22Rv1 (cell line): ENCODE results near the gene FAAP100.

Experiments used
- CTCF ChIP-seq: fragments of 450-650 bp; IDR thresholded peaks from 2 replicates; pipeline ENCODE4 v1.5.1; 2017; ENCODE audit warnings: mild to moderate bottlenecking
- ZFX ChIP-seq: fragments of 450-650 bp; IDR thresholded peaks from 2 replicates; pipeline ENCODE4 v1.6.1; 2017; ENCODE audit warnings: antibody characterized with exemption, borderline replicate concordance

DNA sequence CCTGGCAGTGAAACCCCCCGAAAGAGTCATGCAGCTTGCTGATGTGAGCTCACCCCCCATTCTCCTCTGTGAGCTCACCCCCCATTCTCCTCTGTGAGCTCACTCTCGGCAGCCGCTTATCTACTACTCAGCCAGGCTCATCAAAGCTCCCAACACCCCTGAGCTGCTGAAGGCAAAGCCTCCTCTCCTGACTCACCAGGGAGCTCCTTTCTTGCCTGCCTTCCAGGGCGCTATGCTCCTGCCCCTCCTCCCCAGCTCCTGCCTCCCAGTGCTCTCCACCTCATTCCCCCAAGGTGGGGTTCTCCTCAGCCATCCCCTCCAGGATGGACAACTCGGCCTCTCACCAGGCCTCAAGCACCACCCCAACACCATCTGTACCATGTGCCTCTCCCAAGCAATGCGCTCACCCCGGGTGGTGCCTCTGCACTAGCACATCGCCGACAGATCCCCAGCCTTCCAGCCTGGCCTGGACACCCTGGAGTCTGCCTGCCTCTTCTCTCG is 27.7 kb upstream of the FAAP100 start:
- TF ChIP-seq CTCF (no peak), ZFX (no peak)
